K562 (cell line): ENCODE results near the gene HEPACAM2. TPM values are rescaled to one million over a fixed set of nuclear protein-coding genes. Genes with fewer than 3 reads are reported as not detected.
A peak's percentile ranks its signal among the peaks of the same experiment; 100 is the strongest.

Experiments
- ATAC-seq: fragments of 200-7000 bp; cut with Tn5 transposase; 3 replicates; pipeline ENCODE4 v1.9.1; 2020; ENCODE audit warnings: moderate library complexity
- BruUV-seq: library from RNA; stranded (reverse); fragments of 400-500 nt; replicated peaks from 2 replicates; lab custom pipeline; 2021; lab: Mats Ljungman, UMichigan
- CTCF ChIA-PET: fragments of 300-600 bp; formaldehyde crosslinking; extraction: SDS; loops from one replicate; lab custom pipeline; 2021; ENCODE audit warnings: low intra/inter-chr PET ratio; lab: Yijun Ruan, JAX
- POLR2A ChIA-PET: fragments of 300-600, 350-650 bp; sonication (Branson Sonifier 250); formaldehyde crosslinking; extraction: SDS; loops from one replicate; lab custom pipeline; 2021; ENCODE audit warnings: antibody characterized with exemption, inconsistent platforms; lab: Yijun Ruan, JAX
- DNase-seq, 4 experiments: peaks; one replicate each; pipeline versions ENCODE4 v3.0.0 to v3.0.0-alpha.2; 2011 to 2018; ENCODE audit warnings: low spot score in 3 of 4, mixed read lengths in 3 of 4; ENCODE audit errors: extremely low read depth in 1 of 4
- FAIRE-seq: peaks from 2 replicates; lab custom pipeline; 2011; peaks lifted over from hg19 to GRCh38; lab: Jason Lieb, UNC
- H2AFZ ChIP-seq: 2 replicates; pipeline ENCODE4 v1.6.0; 2011; ENCODE audit warnings: low read depth, low read length, control low read depth, inconsistent platforms
- H3K27ac ChIP-seq: fragments of 200-600 bp; 3 replicates; pipeline ENCODE4 v1.8.0; 2011; ENCODE audit warnings: low read depth, mild to moderate bottlenecking, control low read depth, inconsistent platforms, low read length, moderate library complexity, mixed read lengths; ENCODE audit errors: extremely low read depth
- H3K27me3 ChIP-seq, 2 experiments: fragments of 300-600 bp in 1 of 2; 2 replicates in 1 of 2; 3 replicates in 1 of 2; pipeline versions ENCODE4 v1.6.0 to v1.8.0; 2011; ENCODE audit warnings: inconsistent platforms in 2 of 2, low read length in 2 of 2, mild to moderate bottlenecking in 1 of 2, mixed read lengths in 1 of 2, moderate library complexity in 1 of 2; ENCODE audit not compliant: control insufficient read depth in 2 of 2, insufficient read depth in 2 of 2
- H3K36me3 ChIP-seq: fragments of 300-600 bp; 3 replicates; pipeline ENCODE4 v1.8.0; 2011; ENCODE audit warnings: mild to moderate bottlenecking, low read length, inconsistent platforms; ENCODE audit not compliant: control insufficient read depth, insufficient read depth
- H3K4me1 ChIP-seq, 2 experiments: fragments of 200-600 bp in 1 of 2; replicated peaks in 1 of 2; 2 replicates in 1 of 2; 3 replicates in 1 of 2; pipeline versions ENCODE4 v1.5.1 to v1.8.0; 2011; ENCODE audit warnings: inconsistent platforms in 2 of 2, low read length in 2 of 2, mild to moderate bottlenecking in 1 of 2, mixed read lengths in 1 of 2, moderate library complexity in 1 of 2; ENCODE audit not compliant: control insufficient read depth in 2 of 2, insufficient read depth in 2 of 2
- H3K4me2 ChIP-seq: 2 replicates; pipeline ENCODE4 v1.6.1; 2011; ENCODE audit warnings: low read length, control low read depth, inconsistent platforms, mixed read lengths; ENCODE audit not compliant: insufficient read depth
- H3K4me3 ChIP-seq: fragments of 200-600 bp; sonication (generic), shearing (Covaris generic); 2 replicates; pipeline ENCODE4 v1.5.1; 2016; ENCODE audit warnings: control low read depth, inconsistent platforms
- H3K79me2 ChIP-seq: fragments of 200-600 bp; 3 replicates; pipeline ENCODE4 v1.8.0; 2011; ENCODE audit warnings: low read length, inconsistent platforms; ENCODE audit not compliant: control insufficient read depth, insufficient read depth
- H3K9ac ChIP-seq, 2 experiments: 2 replicates each; pipeline versions ENCODE4 v1.6.0 to v1.6.1; 2011; ENCODE audit warnings: low read depth in 2 of 2, low read length in 2 of 2, control low read depth in 1 of 2, inconsistent platforms in 1 of 2, mild to moderate bottlenecking in 1 of 2, mixed read lengths in 1 of 2; ENCODE audit not compliant: insufficient read depth in 1 of 2
- H3K9me1 ChIP-seq: one replicate; pipeline ENCODE4 v1.6.0; 2011; ENCODE audit warnings: inconsistent platforms, mild to moderate bottlenecking, low read length, moderate library complexity; ENCODE audit not compliant: control insufficient read depth, insufficient read depth
- H3K9me3 ChIP-seq: replicated peaks from 2 replicates; pipeline ENCODE4 v1.5.1; 2011; ENCODE audit warnings: low read depth, low read length, inconsistent platforms; ENCODE audit not compliant: control insufficient read depth, insufficient read depth
- H4K20me1 ChIP-seq: replicated peaks from 2 replicates; pipeline ENCODE4 v1.6.1; 2011; ENCODE audit warnings: low read length, inconsistent platforms, mixed read lengths; ENCODE audit not compliant: control insufficient read depth, insufficient read depth
- DNMT1 ChIP-seq: fragments of 450-650 bp; IDR thresholded peaks from 2 replicates; pipeline ENCODE4 v1.6.1; 2016; ENCODE audit warnings: antibody characterized with exemption, mild to moderate bottlenecking
- E2F3 ChIP-seq: fragments of 250-450 bp; sonication (Bioruptor Pico); IDR thresholded peaks from 2 replicates; pipeline ENCODE4 v1.4.0; 2020; ENCODE audit warnings: mild to moderate bottlenecking
- MAFK ChIP-seq: IDR thresholded peaks from 2 replicates; pipeline ENCODE4 v1.6.1; 2011; ENCODE audit warnings: low read length, improper control_type of control experiment
- MTA3 ChIP-seq: fragments of 450-650 bp; formaldehyde crosslinking; IDR thresholded peaks from 2 replicates; pipeline ENCODE4 v1.6.1; 2017; ENCODE audit warnings: mild to moderate bottlenecking, borderline replicate concordance
- RUNX1 ChIP-seq: sonication (generic); IDR thresholded peaks from 2 replicates; pipeline ENCODE4 v1.6.1; 2016; ENCODE audit warnings: antibody characterized with exemption, low read depth
- ZNF316 ChIP-seq: fragments of 450-650 bp; IDR thresholded peaks from 2 replicates; pipeline ENCODE4 v1.6.1; 2016
- WGBS: fragments of 100-300 bp; shearing (Covaris generic); methylation state at CpG from one replicate; pipeline ENCODE4 v1.1.6; 2016; ENCODE audit warnings: low coverage, mixed read lengths; ENCODE audit not compliant: insufficient coverage; ENCODE audit errors: missing lambda C conversion rate; 5-methylcytosine and 5-hydroxymethylcytosine counted together
- in situ Hi-C: fragments of 300-500 bp; cut with MboI; formaldehyde crosslinking; loops from 4 replicates; pipeline ENCODE4 v1.15.0; 2018; ENCODE audit warnings: inconsistent platforms, mixed read lengths
- intact Hi-C: fragments of 100-400 bp; cut with micrococcal nuclease; formaldehyde crosslinking; loops from 2 replicates; pipeline ENCODE4 v1.14.2; 2022
- polyA plus RNA-seq, 8 experiments: library from polyadenylated mRNA; depleted of rRNA in 4 of 8; stranded (reverse) in 5 of 8; unstranded in 3 of 8; fragments of >200 nt; fragmentation: Nextera tagmentation in 2 of 8; fragmentation: Illumina TruSeq in 1 of 8; extraction: Ambion mirVana in 2 of 8; extraction: Trizol in 1 of 8; gene quantifications; 2 replicates each; pipeline versions ENCODE4 v1.2.1 to v1.2.3, GENCODE V29; 2011 to 2014; ENCODE audit warnings: inconsistent platforms in 1 of 8, missing spikeins in 1 of 8
- total RNA-seq, 7 experiments: library from RNA; depleted of rRNA in 6 of 7; stranded (reverse); fragments of >200 nt in 6 of 7; fragmentation: Illumina TruSeq in 2 of 7; extraction: Trizol in 2 of 7; gene quantifications; 2 replicates each; pipeline versions ENCODE4 v1.2.1 to v1.2.3, GENCODE V29; 2011 to 2021; ENCODE audit warnings: low replicate concordance in 1 of 7
- TF ChIP-seq, protein P1 (sequence below): fragments of 450-650 bp; IDR thresholded peaks from 2 replicates; pipeline ENCODE4 v1.6.1; 2018; ENCODE audit warnings: mild to moderate bottlenecking, low read depth; ENCODE audit not compliant: partially characterized antibody
- TF ChIP-seq, protein P2 (sequence below): fragments of 250-450 bp; sonication (Bioruptor Pico); IDR thresholded peaks from 2 replicates; pipeline ENCODE4 v1.5.1; 2021; ENCODE audit warnings: mild to moderate bottlenecking
- TF ChIP-seq, protein P3 (sequence below): sonication (generic); formaldehyde crosslinking; IDR thresholded peaks from 2 replicates; pipeline ENCODE4 v1.8.0; 2022; ENCODE audit warnings: mild to moderate bottlenecking, missing genetic modification reagents
- TF ChIP-seq, protein P4 (sequence below): fragments of 450-650 bp; IDR thresholded peaks from 2 replicates; pipeline ENCODE4 v1.7.0; 2016; ENCODE audit warnings: borderline replicate concordance

The HEPACAM2 gene
- total and polyA plus RNA-seq, 9 of the 15 experiments (the other 6 are each of a cell fraction or from before 2014, with no cell fraction given): 2.0 to 6.5 (median 3.9) TPM

DNA sequence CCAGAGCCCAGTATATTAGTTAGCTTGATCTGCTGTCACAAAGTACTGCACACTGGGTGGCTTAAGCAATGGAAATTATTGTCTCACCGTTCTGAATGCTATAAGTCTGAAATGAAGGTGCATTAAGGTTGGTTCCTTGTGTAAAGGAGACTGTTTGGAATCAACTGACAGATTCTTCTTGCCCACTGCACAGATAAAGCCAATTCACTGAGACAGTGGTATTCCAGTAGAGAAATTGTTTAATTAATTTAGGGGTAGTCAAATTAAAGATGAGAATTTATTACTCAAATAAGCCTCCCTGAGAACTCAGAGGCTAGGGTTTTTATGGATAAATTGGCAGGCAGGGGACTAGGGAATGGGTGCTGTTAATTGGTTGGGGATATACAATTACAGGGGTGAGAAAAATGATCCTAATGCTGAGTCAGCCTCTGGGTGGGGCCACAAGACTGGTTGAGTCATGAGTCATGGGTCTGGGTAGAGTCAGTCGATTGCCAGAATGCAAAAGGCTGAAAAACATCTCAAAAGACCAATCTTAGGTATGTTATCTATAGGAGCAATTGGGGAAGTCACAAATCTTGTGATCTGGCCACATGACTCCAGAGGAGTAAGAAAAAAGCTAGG lies 54.6 kb downstream of the HEPACAM2 start (continued):
- TF ChIP-seq MAFK: peak; percentile 51; the same call in 1 of the 2 replicates
- peak; percentile 78 for TF ChIP-seq ZNF316
- TF ChIP-seq, protein P1, sequence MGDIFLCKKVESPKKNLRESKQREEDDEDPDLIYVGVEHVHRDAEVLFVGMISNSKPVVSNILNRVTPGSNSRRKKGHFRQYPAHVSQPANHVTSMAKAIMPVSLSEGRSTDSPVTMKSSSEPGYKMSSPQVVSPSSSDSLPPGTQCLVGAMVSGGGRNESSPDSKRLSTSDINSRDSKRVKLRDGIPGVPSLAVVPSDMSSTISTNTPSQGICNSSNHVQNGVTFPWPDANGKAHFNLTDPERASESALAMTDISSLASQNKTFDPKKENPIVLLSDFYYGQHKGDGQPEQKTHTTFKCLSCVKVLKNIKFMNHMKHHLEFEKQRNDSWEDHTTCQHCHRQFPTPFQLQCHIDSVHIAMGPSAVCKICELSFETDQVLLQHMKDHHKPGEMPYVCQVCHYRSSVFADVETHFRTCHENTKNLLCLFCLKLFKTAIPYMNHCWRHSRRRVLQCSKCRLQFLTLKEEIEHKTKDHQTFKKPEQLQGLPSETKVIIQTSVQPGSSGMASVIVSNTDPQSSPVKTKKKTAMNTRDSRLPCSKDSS: peak; percentile 68
- TF ChIP-seq, protein P2, sequence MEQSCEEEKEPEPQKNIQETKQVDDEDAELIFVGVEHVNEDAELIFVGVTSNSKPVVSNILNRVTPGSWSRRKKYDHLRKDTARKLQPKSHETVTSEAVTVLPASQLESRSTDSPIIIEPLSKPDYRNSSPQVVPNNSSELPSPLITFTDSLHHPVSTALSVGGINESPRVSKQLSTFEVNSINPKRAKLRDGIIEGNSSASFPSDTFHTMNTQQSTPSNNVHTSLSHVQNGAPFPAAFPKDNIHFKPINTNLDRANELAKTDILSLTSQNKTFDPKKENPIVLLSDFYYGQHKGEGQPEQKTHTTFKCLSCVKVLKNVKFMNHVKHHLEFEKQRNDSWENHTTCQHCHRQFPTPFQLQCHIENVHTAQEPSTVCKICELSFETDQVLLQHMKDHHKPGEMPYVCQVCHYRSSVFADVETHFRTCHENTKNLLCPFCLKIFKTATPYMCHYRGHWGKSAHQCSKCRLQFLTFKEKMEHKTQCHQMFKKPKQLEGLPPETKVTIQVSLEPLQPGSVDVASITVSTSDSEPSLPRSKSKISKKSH (CRISPR knock-in tag): peak; percentile 12; the same call in 1 of the 2 replicates

DNA sequence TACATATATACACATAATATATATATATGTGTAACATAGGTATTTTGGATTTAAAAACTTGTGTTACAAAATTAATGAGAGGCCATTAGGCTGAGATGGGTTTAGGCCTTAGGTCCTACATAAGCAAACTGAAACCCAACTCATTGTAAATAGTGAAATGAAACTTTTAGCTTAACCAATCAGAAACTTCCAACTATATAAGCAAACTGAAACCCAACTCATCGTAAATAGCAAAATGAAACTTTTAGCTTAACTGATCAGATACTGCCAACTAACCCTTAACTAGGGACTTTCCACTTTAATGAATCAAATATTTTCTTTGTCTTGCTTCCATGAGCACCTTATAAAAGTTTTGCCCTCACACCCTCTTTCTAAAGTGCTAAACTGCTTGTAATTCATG lies 60.8 kb downstream of the HEPACAM2 start:
- 0% methylated on average over 1 of the region's 1 CpG for WGBS
- FAIRE-seq (peak; percentile 23), DNase-seq (no peak), ATAC-seq (no peak)
- Histone ChIP-seq H3K27ac (no peak overlapping the region), H3K36me3 (no peaks in the 10 kb centered on the region), H3K4me2 (no peak overlapping the region), H2AFZ (no peak overlapping the region), H3K27me3 (no peaks in the 10 kb centered on the region), H3K79me2 (no peaks in the 10 kb centered on the region), H3K4me3 (no peak overlapping the region), H3K9me1 (no peaks in the 10 kb centered on the region), H3K9me3 (no peaks in the 10 kb centered on the region), H3K9ac (no peak overlapping the region), H4K20me1 (no peaks in the 10 kb centered on the region), H3K4me1 (no peaks in the 10 kb centered on the region)
- CTCF ChIA-PET: interaction anchor here (0.6 kb wide), 1 partner anchor 574 kb away, joined by 4 read pairs; no protein-coding TSS in a partner anchor
- BruUV-seq: no TSS peak
- in situ Hi-C loops: no loop called here
- POLR2A ChIA-PET: no interaction called here
- intact Hi-C loops: no loop called here
- TF ChIP-seq RUNX1 (no peak), E2F3 (CRISPR knock-in tag) (no peak), DNMT1 (no peak), MTA3 (no peak)
- TF ChIP-seq, protein P3, sequence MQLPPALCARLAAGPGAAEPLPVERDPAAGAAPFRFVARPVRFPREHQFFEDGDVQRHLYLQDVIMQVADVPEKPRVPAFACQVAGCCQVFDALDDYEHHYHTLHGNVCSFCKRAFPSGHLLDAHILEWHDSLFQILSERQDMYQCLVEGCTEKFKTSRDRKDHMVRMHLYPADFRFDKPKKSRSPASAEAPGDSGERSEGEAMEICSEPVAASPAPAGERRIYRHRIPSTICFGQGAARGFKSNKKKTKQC (CRISPR knock-in tag): no peak
- TF ChIP-seq, protein P4, sequence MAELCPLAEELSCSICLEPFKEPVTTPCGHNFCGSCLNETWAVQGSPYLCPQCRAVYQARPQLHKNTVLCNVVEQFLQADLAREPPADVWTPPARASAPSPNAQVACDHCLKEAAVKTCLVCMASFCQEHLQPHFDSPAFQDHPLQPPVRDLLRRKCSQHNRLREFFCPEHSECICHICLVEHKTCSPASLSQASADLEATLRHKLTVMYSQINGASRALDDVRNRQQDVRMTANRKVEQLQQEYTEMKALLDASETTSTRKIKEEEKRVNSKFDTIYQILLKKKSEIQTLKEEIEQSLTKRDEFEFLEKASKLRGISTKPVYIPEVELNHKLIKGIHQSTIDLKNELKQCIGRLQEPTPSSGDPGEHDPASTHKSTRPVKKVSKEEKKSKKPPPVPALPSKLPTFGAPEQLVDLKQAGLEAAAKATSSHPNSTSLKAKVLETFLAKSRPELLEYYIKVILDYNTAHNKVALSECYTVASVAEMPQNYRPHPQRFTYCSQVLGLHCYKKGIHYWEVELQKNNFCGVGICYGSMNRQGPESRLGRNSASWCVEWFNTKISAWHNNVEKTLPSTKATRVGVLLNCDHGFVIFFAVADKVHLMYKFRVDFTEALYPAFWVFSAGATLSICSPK: no peak
- TF ChIP-seq, protein P1: no peak
